H1 (cell line): ENCODE results near the gene UGT1A10. TPM values are rescaled to one million over a fixed set of nuclear protein-coding genes. Genes with fewer than 3 reads are reported as not detected.

Experiments
- polyA plus RNA-seq, 7 experiments: library from polyadenylated mRNA; depleted of rRNA in 3 of 7; stranded (reverse) in 5 of 7; unstranded in 2 of 7; fragments of >200 nt in 5 of 7; fragments of 200-250 nt in 2 of 7; gene quantifications; 1 replicate in 5 of 7; 2 replicates in 1 of 7; 4 replicates in 1 of 7; pipeline versions ENCODE4 v1.2.1 to v1.2.3, GENCODE V29; 2011 to 2013; ENCODE audit warnings: missing spikeins in 2 of 7, mixed read lengths in 2 of 7
- total RNA-seq: library from RNA; stranded (reverse); fragmentation: NEBNext Ultra II Directional; extraction: Animal tissue kit (Norgen Biotek cat#: 25700); gene quantifications from 2 replicates; pipeline ENCODE4 v1.2.1, GENCODE V29; 2021
- TF ChIP-seq, protein P1 (sequence below), 3 experiments: IDR thresholded peaks; 1 replicate in 2 of 3; 2 replicates in 1 of 3; pipeline versions ENCODE4 v1.5.1 to v1.6.1; 2011; ENCODE audit warnings: low read length in 3 of 3, mild to moderate bottlenecking in 3 of 3, inconsistent platforms in 2 of 3, low read depth in 1 of 3, moderate library complexity in 1 of 3; ENCODE audit not compliant: insufficient read depth in 1 of 3; ENCODE audit errors: control extremely low read depth in 1 of 3

The UGT1A10 gene
- total and polyA plus RNA-seq, 2 of the 8 experiments (the other 6 are each of a cell fraction or from before 2014, with no cell fraction given): not detected

GRCh38 chr2:233822101-233822771 lies 186.0 kb downstream of the UGT1A10 start (continued):
- TF ChIP-seq, protein P1, sequence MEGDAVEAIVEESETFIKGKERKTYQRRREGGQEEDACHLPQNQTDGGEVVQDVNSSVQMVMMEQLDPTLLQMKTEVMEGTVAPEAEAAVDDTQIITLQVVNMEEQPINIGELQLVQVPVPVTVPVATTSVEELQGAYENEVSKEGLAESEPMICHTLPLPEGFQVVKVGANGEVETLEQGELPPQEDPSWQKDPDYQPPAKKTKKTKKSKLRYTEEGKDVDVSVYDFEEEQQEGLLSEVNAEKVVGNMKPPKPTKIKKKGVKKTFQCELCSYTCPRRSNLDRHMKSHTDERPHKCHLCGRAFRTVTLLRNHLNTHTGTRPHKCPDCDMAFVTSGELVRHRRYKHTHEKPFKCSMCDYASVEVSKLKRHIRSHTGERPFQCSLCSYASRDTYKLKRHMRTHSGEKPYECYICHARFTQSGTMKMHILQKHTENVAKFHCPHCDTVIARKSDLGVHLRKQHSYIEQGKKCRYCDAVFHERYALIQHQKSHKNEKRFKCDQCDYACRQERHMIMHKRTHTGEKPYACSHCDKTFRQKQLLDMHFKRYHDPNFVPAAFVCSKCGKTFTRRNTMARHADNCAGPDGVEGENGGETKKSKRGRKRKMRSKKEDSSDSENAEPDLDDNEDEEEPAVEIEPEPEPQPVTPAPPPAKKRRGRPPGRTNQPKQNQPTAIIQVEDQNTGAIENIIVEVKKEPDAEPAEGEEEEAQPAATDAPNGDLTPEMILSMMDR (IDR thresholded peaks at IDR 0.05; ENCODE audit: control extremely low read depth in 1 of 3, insufficient read depth in 1 of 3, low read depth in 1 of 3, low read length in 3 of 3): no peak
- TF ChIP-seq, all 59 proteins: peak for 0

Other genes starting within 250 kb of the UGT1A10 start
- 12.0 and 12.9 TPM in 2 replicates for gene USP40, start 69.7 kb upstream of the UGT1A10 start, total RNA-seq
- 15.7 and 17.4 TPM in 2 replicates for gene USP40, start 69.7 kb upstream of the UGT1A10 start, polyA plus RNA-seq (2011; rRNA removed)
- not detected in 2 replicates for gene UGT1A8, start 18.8 kb upstream of the UGT1A10 start, total RNA-seq
- 0.03 TPM in 1 of 2 replicates, not detected in the other for gene UGT1A8, start 18.8 kb upstream of the UGT1A10 start, polyA plus RNA-seq (2011; rRNA removed)
- gene UGT1A9, start 35.5 kb downstream of the UGT1A10 start, total RNA-seq: not detected in 2 replicates
- gene UGT1A9, start 35.5 kb downstream of the UGT1A10 start, polyA plus RNA-seq (2011; rRNA removed): not detected in 2 replicates
- gene UGT1A7, start 45.5 kb downstream of the UGT1A10 start, total RNA-seq: not detected in 2 replicates
- gene UGT1A7, start 45.5 kb downstream of the UGT1A10 start, polyA plus RNA-seq (2011; rRNA removed): not detected in 2 replicates
- gene UGT1A6, start 56.4 kb downstream of the UGT1A10 start, total RNA-seq: not detected in 2 replicates
- not detected in 2 replicates for gene UGT1A6, start 56.4 kb downstream of the UGT1A10 start, polyA plus RNA-seq (2011; rRNA removed)
- not detected in 2 replicates for gene UGT1A5, start 76.5 kb downstream of the UGT1A10 start, total RNA-seq
- not detected in 2 replicates for gene UGT1A5, start 76.5 kb downstream of the UGT1A10 start, polyA plus RNA-seq (2011; rRNA removed)
- gene UGT1A4, start 82.3 kb downstream of the UGT1A10 start, total RNA-seq: not detected in 2 replicates
- not detected in 2 replicates for gene UGT1A4, start 82.3 kb downstream of the UGT1A10 start, polyA plus RNA-seq (2011; rRNA removed)
- gene UGT1A3, start 92.6 kb downstream of the UGT1A10 start, total RNA-seq: not detected in 2 replicates
- gene UGT1A3, start 92.6 kb downstream of the UGT1A10 start, polyA plus RNA-seq (2011; rRNA removed): not detected in 2 replicates
- gene UGT1A1, start 123.8 kb downstream of the UGT1A10 start, total RNA-seq: not detected in 2 replicates
- not detected in 2 replicates for gene UGT1A1, start 123.8 kb downstream of the UGT1A10 start, polyA plus RNA-seq (2011; rRNA removed)
- not detected in 2 replicates for gene MROH2A, start 141.9 kb downstream of the UGT1A10 start, total RNA-seq
- gene MROH2A, start 141.9 kb downstream of the UGT1A10 start, polyA plus RNA-seq (2011; rRNA removed): not detected in 2 replicates
- gene HJURP, start 218.1 kb downstream of the UGT1A10 start, total RNA-seq: 56.6 and 60.5 TPM in 2 replicates
- gene HJURP, start 218.1 kb downstream of the UGT1A10 start, polyA plus RNA-seq (2011; rRNA removed): 39.3 and 49.3 TPM in 2 replicates